Body of pancreas (tissue), 4 donors: ENCODE measurements around the gene RASGRF2.

Experiments
- CTCF ChIP-seq, 7 experiments: fragments of 450-650 bp in 4 of 7; fragments of 200-600 bp in 3 of 7; sonication (generic) in 3 of 7; IDR thresholded peaks; one replicate each; pipeline ENCODE4 v1.5.1; 2016 to 2019; ENCODE audit warnings: antibody characterized with exemption in 7 of 7
- POLR2A ChIP-seq, 3 donors: fragments of 450-650 bp; IDR thresholded peaks; one replicate each; pipeline ENCODE4 v1.6.1; 2016; ENCODE audit warnings: antibody characterized with exemption in 3 of 3, mild to moderate bottlenecking in 2 of 3

DNA sequence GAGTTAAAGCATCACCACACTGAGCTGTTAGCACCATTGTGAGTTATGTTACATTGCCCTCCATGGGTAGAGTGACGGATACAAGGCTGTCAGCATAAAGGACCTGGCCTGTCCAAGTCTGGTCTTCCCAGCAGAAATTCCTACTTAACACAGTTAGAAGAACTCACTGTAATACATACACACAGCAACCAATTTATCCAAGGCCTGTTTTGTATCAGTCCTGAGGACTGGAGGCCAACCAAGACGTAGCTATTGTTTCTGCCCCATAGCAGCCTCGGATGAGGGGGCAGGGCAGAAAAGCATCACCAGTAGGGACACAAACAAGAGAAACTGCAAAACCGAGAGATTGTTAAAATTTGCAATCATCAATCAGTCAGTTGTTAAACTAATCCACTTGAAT, 206.9 kb downstream of the RASGRF2 start:
- TF ChIP-seq CTCF (IDR thresholded peaks at IDR 0.05) (no peak), POLR2A (IDR thresholded peaks at IDR 0.05) (no peak)
